ENCODE data around the gene TRPM2. TPM values are rescaled to one million over a fixed set of nuclear protein-coding genes. Genes with fewer than 3 reads are reported as not detected.

Gene TRPM2
- total and polyA plus RNA-seq, 2 of the 13 experiments (the other 11 are each of a cell fraction or from before 2014, with no cell fraction given), result 0.07 to 0.20 TPM

DNA sequence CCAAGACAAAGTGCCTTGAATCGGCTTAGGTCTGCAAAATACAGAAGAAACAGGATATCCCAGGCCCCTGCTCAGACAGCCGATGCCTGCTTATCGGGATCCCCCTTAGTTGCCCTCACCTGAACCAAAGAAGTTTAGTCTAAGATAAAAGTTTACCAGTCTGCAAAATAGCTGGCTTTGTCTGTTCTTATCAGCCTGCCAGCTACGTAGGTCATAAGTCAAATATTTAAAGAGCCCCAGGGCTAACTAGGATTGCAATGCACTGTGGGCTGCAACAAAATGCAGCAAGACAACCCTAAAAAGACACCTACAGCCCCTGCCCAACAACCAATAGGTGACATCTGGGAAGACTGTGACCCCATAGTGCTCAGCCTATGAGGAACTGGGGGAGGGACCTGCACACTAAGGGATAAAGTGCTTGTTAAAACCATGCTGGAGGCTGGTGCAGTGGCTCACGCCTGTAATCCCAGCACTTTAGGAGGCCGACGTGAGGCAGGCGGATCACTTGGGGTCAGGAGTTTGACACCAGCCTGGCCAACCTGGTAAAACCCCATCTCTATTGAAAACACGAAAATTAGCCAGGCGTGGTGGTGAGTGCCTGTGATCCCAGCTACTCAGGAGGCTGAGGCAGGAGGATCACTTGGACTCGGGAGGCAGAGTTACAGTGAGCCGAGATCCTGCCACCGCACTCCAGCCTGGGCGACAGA is 129.3 kb downstream of the TRPM2 start (continued):
- TF ChIP-seq, protein P1, sequence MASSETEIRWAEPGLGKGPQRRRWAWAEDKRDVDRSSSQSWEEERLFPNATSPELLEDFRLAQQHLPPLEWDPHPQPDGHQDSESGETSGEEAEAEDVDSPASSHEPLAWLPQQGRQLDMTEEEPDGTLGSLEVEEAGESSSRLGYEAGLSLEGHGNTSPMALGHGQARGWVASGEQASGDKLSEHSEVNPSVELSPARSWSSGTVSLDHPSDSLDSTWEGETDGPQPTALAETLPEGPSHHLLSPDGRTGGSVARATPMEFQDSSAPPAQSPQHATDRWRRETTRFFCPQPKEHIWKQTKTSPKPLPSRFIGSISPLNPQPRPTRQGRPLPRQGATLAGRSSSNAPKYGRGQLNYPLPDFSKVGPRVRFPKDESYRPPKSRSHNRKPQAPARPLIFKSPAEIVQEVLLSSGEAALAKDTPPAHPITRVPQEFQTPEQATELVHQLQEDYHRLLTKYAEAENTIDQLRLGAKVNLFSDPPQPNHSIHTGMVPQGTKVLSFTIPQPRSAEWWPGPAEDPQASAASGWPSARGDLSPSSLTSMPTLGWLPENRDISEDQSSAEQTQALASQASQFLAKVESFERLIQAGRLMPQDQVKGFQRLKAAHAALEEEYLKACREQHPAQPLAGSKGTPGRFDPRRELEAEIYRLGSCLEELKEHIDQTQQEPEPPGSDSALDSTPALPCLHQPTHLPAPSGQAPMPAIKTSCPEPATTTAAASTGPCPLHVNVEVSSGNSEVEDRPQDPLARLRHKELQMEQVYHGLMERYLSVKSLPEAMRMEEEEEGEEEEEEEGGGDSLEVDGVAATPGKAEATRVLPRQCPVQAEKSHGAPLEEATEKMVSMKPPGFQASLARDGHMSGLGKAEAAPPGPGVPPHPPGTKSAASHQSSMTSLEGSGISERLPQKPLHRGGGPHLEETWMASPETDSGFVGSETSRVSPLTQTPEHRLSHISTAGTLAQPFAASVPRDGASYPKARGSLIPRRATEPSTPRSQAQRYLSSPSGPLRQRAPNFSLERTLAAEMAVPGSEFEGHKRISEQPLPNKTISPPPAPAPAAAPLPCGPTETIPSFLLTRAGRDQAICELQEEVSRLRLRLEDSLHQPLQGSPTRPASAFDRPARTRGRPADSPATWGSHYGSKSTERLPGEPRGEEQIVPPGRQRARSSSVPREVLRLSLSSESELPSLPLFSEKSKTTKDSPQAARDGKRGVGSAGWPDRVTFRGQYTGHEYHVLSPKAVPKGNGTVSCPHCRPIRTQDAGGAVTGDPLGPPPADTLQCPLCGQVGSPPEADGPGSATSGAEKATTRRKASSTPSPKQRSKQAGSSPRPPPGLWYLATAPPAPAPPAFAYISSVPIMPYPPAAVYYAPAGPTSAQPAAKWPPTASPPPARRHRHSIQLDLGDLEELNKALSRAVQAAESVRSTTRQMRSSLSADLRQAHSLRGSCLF (CRISPR knock-in tag; IDR thresholded peaks at IDR 0.05; ENCODE audit: borderline replicate concordance), result no peak
- TF ChIP-seq, protein P2, sequence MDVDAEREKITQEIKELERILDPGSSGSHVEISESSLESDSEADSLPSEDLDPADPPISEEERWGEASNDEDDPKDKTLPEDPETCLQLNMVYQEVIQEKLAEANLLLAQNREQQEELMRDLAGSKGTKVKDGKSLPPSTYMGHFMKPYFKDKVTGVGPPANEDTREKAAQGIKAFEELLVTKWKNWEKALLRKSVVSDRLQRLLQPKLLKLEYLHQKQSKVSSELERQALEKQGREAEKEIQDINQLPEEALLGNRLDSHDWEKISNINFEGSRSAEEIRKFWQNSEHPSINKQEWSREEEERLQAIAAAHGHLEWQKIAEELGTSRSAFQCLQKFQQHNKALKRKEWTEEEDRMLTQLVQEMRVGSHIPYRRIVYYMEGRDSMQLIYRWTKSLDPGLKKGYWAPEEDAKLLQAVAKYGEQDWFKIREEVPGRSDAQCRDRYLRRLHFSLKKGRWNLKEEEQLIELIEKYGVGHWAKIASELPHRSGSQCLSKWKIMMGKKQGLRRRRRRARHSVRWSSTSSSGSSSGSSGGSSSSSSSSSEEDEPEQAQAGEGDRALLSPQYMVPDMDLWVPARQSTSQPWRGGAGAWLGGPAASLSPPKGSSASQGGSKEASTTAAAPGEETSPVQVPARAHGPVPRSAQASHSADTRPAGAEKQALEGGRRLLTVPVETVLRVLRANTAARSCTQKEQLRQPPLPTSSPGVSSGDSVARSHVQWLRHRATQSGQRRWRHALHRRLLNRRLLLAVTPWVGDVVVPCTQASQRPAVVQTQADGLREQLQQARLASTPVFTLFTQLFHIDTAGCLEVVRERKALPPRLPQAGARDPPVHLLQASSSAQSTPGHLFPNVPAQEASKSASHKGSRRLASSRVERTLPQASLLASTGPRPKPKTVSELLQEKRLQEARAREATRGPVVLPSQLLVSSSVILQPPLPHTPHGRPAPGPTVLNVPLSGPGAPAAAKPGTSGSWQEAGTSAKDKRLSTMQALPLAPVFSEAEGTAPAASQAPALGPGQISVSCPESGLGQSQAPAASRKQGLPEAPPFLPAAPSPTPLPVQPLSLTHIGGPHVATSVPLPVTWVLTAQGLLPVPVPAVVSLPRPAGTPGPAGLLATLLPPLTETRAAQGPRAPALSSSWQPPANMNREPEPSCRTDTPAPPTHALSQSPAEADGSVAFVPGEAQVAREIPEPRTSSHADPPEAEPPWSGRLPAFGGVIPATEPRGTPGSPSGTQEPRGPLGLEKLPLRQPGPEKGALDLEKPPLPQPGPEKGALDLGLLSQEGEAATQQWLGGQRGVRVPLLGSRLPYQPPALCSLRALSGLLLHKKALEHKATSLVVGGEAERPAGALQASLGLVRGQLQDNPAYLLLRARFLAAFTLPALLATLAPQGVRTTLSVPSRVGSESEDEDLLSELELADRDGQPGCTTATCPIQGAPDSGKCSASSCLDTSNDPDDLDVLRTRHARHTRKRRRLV (CRISPR knock-in tag; IDR thresholded peaks at IDR 0.05), result 0 out of 2 replicates have a peak, but pooled peaks have one; percentile 29
- TF ChIP-seq PAX8 (CRISPR knock-in tag; IDR thresholded peaks at IDR 0.05; ENCODE audit: borderline replicate concordance) (0 out of 2 replicates have a peak, but pooled peaks have one; percentile 69), ZNF33A (CRISPR knock-in tag; IDR thresholded peaks at IDR 0.05; ENCODE audit: borderline replicate concordance) (no peak), ZNF3 (CRISPR knock-in tag; IDR thresholded peaks at IDR 0.05) (no peak), DPF2 (CRISPR knock-in tag; IDR thresholded peaks at IDR 0.05; ENCODE audit: borderline replicate concordance, low read depth) (0 out of 2 replicates have a peak, but pooled peaks have one; percentile 26), MAZ (IDR thresholded peaks at IDR 0.05; ENCODE audit: borderline replicate concordance, low read depth, low read length) (no peak), MAZ (CRISPR knock-in tag; IDR thresholded peaks at IDR 0.05; ENCODE audit: low read depth) (0 out of 2 replicates have a peak, but pooled peaks have one; percentile 19), RXRA (CRISPR knock-in tag; IDR thresholded peaks at IDR 0.05) (peak; percentile 88), PHF8 (CRISPR knock-in tag; IDR thresholded peaks at IDR 0.05) (peak; percentile 41; the same call in 1 of the 2 replicates), ZNF101 (CRISPR knock-in tag; IDR thresholded peaks at IDR 0.05; ENCODE audit: borderline replicate concordance, low read depth) (0 out of 2 replicates have a peak, but pooled peaks have one; percentile 75), FOXC1 (CRISPR knock-in tag; IDR thresholded peaks at IDR 0.05; ENCODE audit: borderline replicate concordance) (peak; percentile 63; the same call in 1 of the 2 replicates), ZNF552 (CRISPR knock-in tag; IDR thresholded peaks at IDR 0.05; ENCODE audit: borderline replicate concordance) (no peak), SIX4 (CRISPR knock-in tag; IDR thresholded peaks at IDR 0.05) (no peak), HMG20A (CRISPR knock-in tag; IDR thresholded peaks at IDR 0.05; ENCODE audit: borderline replicate concordance) (0 out of 2 replicates have a peak, but pooled peaks have one; percentile 12), ZNF564 (CRISPR knock-in tag; IDR thresholded peaks at IDR 0.05) (no peak), ATF7-NPFF (CRISPR knock-in tag; IDR thresholded peaks at IDR 0.05; ENCODE audit: low read depth) (no peak), NR3C1 (CRISPR knock-in tag; IDR thresholded peaks at IDR 0.05) (no peak), ZNF782 (CRISPR knock-in tag; IDR thresholded peaks at IDR 0.05; ENCODE audit: borderline replicate concordance) (peak; percentile 46; the same call in 1 of the 2 replicates), RBM22 (optimal IDR thresholded peaks at IDR 0.05; ENCODE audit: low read length) (no peak)

Data from HepG2 (cell line).